Lower leg skin (tissue), 4 donors: ENCODE measurements around the gene OGFRL1. TPM values are rescaled to one million over a fixed set of nuclear protein-coding genes. Genes with fewer than 3 reads are reported as not detected.
A peak's percentile ranks its signal among the peaks of the same experiment; 100 is the strongest.

Experiments
- DNase-seq, 2 donors: peaks; one replicate each; pipeline ENCODE4 v3.0.0-alpha.2; 2019; ENCODE audit warnings: low spot score in 2 of 2
- H3K4me3 ChIP-seq: fragments of 200-600 bp; sonication (generic); 2 replicates; pipeline ENCODE4 v1.5.1; 2017; ENCODE audit warnings: mild to moderate bottlenecking, low read depth; ENCODE audit not compliant: poor library complexity, severe bottlenecking
- CTCF ChIP-seq, 3 donors: fragments of 450-650 bp; IDR thresholded peaks; one replicate each; pipeline ENCODE4 v1.5.1; 2016; ENCODE audit warnings: antibody characterized with exemption in 3 of 3, mild to moderate bottlenecking in 3 of 3, moderate library complexity in 2 of 3
- POLR2A ChIP-seq, 2 donors: fragments of 450-650 bp; IDR thresholded peaks; one replicate each; pipeline ENCODE4 v1.6.1; 2016 to 2017; ENCODE audit warnings: antibody characterized with exemption in 2 of 2, mild to moderate bottlenecking in 1 of 2, moderate library complexity in 1 of 2
- WGBS, 2 donors: methylation state at CpG; one replicate each; pipeline ENCODE4 v1.1.5; 2018; 5-methylcytosine and 5-hydroxymethylcytosine counted together
- intact Hi-C: fragments of 100-400 bp; cut with DNase I; formaldehyde crosslinking; loops from one replicate; pipeline ENCODE4 v1.15.0; 2023; ENCODE audit warnings: low total_unique reads
- total RNA-seq, 4 donors: library from RNA; depleted of rRNA; stranded (reverse); fragments of >200 nt; gene quantifications; one replicate each; pipeline ENCODE4 v1.1.0, GENCODE V29; 2016

OGFRL1 gene
- total RNA-seq, 4 donors from 2014 or later = 36.7 to 59.0 (median 43.7) TPM

DNA sequence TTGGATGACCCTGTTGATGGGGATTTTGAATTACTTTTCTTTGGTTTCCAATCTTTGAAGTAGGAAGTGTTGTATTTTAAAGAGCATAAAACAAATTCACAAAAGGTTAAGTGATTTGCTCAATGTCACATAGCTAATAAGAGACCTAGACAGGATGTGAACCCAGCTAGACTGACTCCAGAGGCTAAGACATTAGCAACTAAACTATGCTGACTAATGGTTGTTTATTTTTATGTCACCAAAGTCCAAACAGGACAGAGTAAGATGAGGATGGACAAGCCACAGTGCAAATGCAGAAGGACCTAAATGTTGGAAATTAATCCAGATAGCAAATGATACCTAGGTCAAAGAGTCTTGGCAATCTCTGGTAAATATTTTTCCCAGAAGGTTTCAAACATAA lies 38.0 kb downstream of the OGFRL1 start:
- no peak for TF ChIP-seq POLR2A (IDR thresholded peaks at IDR 0.05)
- TF ChIP-seq CTCF (IDR thresholded peaks at IDR 0.05) = no peak
- H3K4me3 ChIP-seq = no peak overlapping the region
- intact Hi-C loops = loop anchor here (5.0 kb wide), 1 partner anchor 571 kb away; no protein-coding TSS in a partner anchor
- no peak for DNase-seq

- no peak for DNase-seq
- no peak overlapping the region for H3K4me3 ChIP-seq
- TF ChIP-seq CTCF (IDR thresholded peaks at IDR 0.05) (no peak), POLR2A (IDR thresholded peaks at IDR 0.05) (no peak)
- 92 to 96% methylated on average over 3 of the region's 3 CpGs for WGBS, 2 donors
- intact Hi-C loops = no loop called here
These were observed 41.9 kb downstream of the OGFRL1 start for GRCh38 chr6:71330501-71330900.

- 82 to 87% methylated on average over 2 of the region's 2 CpGs for WGBS, 2 donors
- H3K4me3 ChIP-seq = no peak overlapping the region
- intact Hi-C loops = no loop called here
- TF ChIP-seq POLR2A (IDR thresholded peaks at IDR 0.05) = no peak
- DNase-seq = no peak
These were observed 43.4 kb downstream of the OGFRL1 start for GRCh38 chr6:71332012-71332411.

GRCh38 chr6:71333050-71333449 lies 44.4 kb downstream of the OGFRL1 start:
- TF ChIP-seq CTCF (IDR thresholded peaks at IDR 0.05) (no peak), POLR2A (IDR thresholded peaks at IDR 0.05) (no peak)
- no peak overlapping the region for H3K4me3 ChIP-seq
- 88 to 97% methylated on average over 1 of the region's 1 CpG for WGBS, 2 donors
- intact Hi-C loops = no loop called here
- no peak for DNase-seq

GRCh38 chr6:71333697-71334096 lies 45.1 kb downstream of the OGFRL1 start:
- peak in 1 of 2 donors; percentile 52 for DNase-seq
- 54 to 65% methylated on average over 2 of the region's 2 CpGs for WGBS, 2 donors
- no peak overlapping the region for H3K4me3 ChIP-seq
- no peak for TF ChIP-seq CTCF (IDR thresholded peaks at IDR 0.05)
- intact Hi-C loops = no loop called here

DNA sequence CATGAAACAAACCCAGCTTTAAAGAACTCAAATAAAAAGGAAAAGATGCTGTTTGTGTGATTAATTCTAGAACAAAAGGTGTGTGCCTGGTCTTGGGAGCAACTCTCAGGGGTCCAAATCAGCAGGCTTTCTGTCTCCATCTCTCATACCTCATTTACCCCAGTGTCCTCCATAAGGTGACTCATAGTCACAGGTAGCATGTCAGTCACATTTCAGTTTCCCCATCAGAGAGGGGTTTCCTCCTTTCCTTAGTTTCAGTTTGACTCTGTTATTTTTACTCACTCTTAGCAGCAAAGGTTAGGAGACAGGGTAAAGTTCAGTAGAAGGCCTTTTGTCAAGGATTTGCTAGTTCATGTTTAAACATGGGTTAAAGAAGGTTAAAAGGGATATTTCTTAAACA lies 46.2 kb downstream of the OGFRL1 start:
- intact Hi-C loops = no loop called here
- TF ChIP-seq POLR2A (IDR thresholded peaks at IDR 0.05) = no peak
- no peak for TF ChIP-seq CTCF (IDR thresholded peaks at IDR 0.05)
- DNase-seq = no peak
- H3K4me3 ChIP-seq = no peak overlapping the region
